GM10266 (cell line): ENCODE measurements around the gene MEST.

Source experiments
- DNase-seq: peaks from one replicate; pipeline ENCODE4 v3.0.0; 2012; ENCODE audit errors: extremely low spot score
- TF ChIP-seq, protein P1 (sequence below): IDR thresholded peaks from 2 replicates; pipeline ENCODE4 v1.5.1; 2012; ENCODE audit warnings: mild to moderate bottlenecking, low read depth; ENCODE audit not compliant: control insufficient read depth, insufficient read depth; ENCODE audit errors: missing control alignments

MEST gene

DNA sequence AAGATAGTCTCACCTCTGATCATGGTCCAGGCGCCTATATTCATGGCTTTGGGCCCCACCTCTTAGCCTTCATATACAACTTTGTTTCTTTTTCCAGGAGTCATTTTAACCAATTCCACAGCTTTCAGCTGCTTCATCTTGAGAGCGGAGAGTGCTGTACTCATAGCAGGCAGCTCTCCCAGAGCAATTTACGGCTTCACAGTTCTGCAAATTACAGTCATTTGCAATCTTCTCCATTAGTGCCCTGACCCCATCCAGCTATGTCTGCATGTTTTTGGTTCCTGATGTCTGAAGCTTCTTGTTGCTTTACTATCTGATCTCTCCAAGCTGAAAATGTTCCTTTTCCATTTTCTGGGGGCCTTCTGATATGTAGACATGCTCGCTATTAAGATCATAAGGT, 18.0 kb upstream of the MEST start:
- TF ChIP-seq, protein P1, sequence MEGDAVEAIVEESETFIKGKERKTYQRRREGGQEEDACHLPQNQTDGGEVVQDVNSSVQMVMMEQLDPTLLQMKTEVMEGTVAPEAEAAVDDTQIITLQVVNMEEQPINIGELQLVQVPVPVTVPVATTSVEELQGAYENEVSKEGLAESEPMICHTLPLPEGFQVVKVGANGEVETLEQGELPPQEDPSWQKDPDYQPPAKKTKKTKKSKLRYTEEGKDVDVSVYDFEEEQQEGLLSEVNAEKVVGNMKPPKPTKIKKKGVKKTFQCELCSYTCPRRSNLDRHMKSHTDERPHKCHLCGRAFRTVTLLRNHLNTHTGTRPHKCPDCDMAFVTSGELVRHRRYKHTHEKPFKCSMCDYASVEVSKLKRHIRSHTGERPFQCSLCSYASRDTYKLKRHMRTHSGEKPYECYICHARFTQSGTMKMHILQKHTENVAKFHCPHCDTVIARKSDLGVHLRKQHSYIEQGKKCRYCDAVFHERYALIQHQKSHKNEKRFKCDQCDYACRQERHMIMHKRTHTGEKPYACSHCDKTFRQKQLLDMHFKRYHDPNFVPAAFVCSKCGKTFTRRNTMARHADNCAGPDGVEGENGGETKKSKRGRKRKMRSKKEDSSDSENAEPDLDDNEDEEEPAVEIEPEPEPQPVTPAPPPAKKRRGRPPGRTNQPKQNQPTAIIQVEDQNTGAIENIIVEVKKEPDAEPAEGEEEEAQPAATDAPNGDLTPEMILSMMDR = no peak
- DNase-seq = no peak

DNA sequence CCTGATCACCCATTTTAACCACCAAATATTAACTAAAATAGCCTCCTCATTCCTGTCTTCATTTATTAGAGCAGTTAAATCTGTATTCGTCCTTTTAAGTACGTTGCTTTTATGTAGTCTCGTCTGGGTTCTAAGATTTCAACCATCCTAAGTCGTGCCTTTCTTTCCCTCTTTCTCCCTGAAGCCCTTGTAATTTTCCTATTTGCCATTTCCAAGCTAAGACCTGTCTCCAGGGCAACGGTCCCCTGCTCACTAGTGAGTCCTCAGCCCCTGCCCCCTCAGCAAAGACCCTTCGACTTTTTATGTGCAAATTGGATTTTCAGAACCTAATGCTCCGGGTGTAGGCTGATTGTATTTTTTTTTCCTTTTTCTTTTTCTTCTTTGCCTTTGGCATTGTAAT, 16.1 kb upstream of the MEST start:
- DNase-seq = no peak
- TF ChIP-seq, protein P1 = no peak

DNA sequence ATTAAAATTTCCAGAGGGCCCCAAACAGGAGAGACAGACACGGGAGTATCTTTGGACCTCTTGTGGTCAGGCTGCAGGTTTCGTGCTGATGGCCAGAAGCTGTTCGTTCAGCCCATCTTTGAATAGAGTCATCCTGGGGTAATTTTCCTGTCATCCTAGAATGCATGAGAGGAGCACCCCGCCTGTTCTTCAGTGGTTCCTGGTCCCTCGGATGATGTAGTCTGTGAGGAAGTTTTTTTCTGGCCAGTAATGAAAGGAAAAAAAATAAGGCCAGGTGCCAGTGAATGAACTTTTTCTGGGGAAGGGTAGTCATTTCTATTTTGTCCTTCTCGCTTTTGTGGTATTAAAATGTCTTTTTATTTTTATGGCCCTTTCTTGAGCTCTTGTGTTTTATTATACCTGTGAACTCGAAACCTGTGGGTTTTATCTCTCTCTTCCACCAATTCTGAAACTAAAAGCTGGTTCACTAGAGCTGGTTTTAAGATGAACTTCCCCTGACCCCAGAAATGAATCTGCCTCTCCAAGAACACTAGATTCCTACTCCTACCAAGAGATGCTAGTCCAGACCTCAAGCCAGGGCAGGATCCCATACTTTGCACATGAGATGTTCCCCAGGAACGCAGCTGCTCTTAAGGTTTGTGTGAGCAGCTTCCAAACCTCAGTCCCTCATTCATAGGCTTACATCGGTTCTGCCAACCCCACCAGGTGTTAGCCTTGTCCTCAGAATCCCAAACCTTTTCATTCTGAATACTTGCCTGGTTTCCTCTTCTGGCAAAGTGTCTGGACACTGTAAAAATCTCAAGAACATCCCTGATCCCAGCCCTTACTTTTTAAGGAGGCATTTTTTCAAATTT, 15.4 kb upstream of the MEST start:
- DNase-seq = no peak
- TF ChIP-seq, protein P1 = no peak

DNA sequence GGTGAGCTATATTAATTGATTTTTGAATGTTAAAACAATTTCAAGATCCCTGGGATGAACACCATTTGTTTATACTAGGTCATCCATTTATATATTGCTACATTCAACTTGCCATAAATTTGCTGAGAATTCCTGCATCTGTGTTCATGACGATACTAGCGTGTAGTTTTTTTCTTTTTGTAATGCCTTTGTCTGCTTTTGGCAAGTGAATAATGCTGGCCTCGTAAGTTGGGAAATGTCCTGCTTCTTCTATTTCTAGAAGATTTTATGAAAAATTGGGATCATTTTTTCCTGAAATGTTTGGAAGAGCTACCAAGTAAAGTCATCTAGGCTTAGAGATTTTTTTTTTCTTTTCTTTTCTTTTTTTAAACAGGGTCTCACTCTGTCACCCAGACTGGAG, 12.9 kb upstream of the MEST start:
- DNase-seq = no peak
- TF ChIP-seq, protein P1 = no peak

DNA sequence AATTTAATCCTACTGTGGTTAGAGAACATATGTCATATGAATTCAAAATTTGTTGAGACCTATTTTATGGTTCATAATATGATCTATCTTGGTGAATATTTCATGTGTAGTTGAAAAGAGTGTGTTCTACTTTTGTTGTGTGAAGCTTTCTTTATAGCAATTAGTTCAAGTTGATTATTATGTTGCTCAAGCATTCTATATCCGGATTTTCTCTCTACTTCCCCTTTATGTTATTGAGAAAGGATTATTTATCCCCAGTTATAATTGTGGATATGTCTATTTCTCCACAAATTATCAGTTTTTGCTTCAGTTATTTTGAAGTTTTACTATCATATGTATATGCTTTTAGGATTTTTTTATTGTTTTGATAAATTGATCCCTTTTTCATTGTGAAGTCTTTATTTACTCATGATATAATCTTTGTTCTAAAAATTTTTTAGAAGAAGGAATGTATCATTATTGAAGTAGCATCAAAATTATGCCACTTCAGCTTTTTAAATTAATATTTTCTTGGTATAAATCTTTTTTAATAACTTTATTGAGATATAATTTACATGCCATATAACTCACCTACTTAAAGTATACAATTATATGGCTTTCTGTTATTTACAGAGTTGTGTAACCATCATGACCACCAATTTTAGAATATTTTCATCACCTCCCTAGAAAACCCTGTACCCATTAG, 12.0 kb upstream of the MEST start:
- no peak for DNase-seq
- TF ChIP-seq, protein P1 = no peak

DNA sequence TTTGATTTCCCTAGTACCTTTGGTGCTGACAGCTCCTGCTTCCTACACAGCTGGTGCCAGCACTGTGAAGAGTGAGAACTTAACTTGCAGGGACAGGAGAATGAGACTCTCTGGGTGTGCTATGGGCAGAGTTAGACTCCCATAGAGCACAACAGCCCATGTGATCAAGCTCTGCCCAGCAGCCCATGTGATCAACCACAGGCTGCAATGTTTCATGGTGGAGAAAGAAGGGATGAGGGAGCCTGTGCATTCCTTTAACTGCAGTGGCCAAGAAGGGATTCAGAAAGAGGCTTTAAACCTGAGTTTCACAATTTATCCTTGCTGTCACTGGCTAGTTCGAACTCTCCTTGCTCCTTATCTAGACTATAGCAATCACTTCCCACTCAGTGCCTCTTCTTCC, 10.0 kb upstream of the MEST start:
- TF ChIP-seq, protein P1 = no peak
- DNase-seq = no peak

DNA sequence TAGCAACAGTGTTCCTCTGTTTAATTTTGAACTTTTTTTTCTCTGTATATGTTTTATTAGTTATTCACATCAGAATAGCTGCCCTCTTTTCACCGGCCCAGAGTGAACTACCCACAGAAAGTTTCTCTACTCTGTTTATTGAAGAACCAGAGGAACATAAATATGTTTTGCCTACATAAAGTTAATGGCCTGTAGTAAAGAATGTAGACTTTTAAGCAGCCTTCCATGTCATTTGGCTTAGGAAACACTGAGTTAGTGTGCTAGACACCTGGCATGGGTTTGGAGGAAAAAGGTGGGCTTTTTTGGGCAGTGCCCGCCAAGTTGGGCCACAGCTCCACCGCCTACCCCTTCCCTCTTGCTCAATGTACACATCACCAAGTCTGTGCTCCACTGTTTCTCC, 8.9 kb upstream of the MEST start:
- TF ChIP-seq, protein P1 = no peak
- no peak for DNase-seq
